HG03521 (cell line): ENCODE results near the gene TMEM218.
A peak's percentile ranks its signal among the peaks of the same experiment; 100 is the strongest.

Experiments used
- ATAC-seq: cut with Tn5 transposase; IDR thresholded peaks from one replicate; pipeline ENCODE4 v1.9.1; 2021; ENCODE audit warnings: mild to moderate bottlenecking, moderate library complexity; ENCODE audit not compliant: unreplicated experiment

Gene TMEM218

DNA sequence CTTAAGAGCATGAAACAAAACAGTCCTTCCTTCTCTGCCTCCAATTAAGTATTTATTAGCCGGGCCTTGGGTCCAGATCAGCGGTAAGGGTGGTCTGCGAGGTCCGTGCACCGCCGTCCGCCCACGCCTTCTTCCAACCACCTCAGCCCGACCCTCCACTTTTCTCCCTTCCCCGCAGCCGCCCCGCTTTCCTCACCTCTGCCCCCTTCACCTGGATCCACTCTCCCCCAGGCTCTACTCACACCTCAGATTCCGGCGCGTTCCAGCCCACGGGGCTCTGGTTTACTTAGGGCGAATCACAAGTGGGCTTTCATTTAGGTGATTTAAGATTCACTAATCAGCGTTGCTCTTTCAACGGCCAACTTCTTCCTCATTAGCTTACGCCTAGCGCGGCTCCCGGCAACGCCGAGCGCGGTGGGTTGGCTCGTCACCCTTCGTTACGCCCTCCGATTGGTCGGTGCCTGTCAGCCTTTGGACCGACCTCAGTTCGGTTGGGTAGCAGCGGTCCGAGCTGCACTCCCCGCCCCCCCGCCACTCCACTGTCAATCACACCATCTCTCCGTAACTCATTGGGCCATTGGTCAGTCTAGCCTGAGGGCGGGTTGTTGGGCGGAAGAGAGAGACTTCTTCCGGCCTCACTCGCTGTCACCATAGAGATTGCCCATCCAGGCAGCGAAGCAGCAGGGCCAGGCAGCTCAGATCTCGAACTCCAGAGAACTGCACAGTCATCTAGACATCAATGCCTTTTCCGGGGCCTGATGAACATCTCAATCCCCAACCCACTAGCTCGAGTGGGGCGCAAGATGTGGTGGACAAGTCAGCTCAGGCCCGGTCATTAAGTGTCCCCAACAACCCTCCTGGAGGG, at the start of gene TMEM218:
TSS of gene TMEM218 (minus strand) at position 284 of the 865 bp plus-strand sequence. CDS start 9,385 bp downstream, outside the sequence.
- peak; percentile 97 for ATAC-seq

- no peak for ATAC-seq
Measured at GRCh38 chr11:125157953-125158680, 46.7 kb upstream of the TMEM218 start.

DNA sequence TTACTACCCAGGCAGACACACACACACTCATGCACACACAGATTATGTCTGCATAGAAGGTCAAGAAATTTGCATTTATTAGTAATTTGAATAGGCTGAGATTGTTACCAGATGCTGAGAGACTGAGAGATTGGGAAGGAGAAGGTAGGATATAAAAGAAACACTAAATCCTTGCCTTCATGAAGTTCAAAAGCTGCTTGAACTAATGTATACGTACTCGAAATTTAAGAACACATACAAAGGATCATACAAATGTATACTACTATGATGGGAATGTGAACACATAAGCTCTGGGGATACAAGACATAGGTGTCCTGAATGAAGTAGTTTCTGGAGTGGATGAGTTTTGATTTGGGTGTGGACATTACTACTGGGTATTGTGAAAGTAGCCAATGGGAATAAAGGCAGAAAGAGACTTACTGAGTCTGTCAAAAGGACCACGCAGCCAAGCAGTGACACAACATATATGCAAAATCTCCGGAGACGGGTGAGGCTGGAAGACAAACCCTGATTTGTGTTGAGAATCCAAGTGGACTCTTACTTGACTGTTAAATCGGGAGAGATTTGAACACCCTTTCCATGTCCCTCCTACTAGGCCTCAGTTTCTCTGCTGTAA, 45.8 kb upstream of the TMEM218 start:
- no peak for ATAC-seq

DNA sequence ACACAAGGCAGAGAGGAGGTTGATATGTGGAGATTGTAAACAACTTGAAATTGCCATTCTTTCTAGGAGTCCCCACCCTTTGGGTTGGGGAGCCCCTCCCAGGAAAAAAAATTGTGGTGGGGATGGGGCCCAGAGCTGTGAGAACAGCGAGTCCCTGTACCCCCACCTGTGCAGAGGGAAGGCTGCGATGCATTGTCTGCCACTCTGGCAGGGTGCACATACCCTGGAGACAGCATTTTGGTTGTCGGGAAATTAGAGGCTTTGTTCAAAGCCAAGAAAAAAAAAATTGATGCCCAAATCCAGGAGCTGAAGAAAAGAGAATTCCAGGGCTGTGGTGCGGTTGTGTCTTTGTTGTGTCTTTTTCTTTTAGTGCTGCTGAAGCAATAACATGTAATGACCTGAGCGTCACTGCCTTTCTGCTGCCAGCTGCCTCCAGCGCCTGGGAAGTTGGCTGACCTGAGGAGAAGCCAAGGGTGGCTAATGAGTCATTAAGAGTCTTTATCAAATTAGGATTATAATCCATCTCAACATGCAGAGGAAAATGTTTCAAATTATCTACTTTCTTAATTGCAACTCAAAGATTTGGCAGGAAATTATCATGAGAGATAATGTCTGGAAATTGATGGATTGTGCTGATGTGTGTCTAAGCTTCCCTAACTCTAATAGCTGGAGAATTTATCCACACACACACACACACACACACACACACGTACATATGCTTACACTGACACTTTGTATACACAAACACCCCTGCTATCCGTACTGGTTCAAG, 45.1 kb upstream of the TMEM218 start:
- no peak for ATAC-seq

DNA sequence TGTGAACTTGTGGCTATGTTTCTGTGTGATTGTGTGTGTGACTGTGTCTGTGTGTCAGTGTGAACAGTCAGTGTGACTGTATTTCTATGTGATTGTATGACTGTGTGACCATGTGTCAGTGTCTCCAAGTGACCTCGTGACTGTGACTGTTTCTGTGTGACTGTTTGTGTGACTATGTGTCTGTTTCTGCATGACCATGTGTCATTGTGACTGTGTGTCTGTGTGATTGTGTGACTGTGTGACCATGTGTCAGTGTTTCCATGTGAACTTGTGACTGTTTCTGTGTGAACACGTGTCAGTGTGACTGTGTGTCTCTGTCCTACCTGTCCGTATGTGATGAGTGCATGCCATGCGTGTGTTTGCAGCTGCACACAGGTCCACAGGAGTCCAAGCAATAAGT, 44.3 kb upstream of the TMEM218 start:
- ATAC-seq: no peak

DNA sequence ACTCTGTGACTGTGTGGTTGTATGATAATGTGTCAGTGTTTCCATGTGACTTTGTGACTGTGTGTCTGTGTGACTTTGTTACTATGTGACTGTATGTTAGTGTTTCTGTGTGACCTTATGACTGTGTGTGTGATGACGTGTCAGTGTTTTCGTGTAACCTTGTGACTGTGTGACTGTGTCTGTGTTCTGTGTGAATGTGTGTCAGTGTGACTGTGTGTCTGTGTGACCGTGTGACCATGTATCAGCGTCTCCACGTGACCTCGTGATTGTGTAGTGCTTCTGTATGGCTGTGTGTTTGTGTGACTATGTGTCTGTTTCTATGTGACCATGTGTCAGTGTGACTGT, 43.6 kb upstream of the TMEM218 start:
- no peak for ATAC-seq

GRCh38 chr11:125154378-125155099, 43.1 kb upstream of the TMEM218 start:
- no peak for ATAC-seq

DNA sequence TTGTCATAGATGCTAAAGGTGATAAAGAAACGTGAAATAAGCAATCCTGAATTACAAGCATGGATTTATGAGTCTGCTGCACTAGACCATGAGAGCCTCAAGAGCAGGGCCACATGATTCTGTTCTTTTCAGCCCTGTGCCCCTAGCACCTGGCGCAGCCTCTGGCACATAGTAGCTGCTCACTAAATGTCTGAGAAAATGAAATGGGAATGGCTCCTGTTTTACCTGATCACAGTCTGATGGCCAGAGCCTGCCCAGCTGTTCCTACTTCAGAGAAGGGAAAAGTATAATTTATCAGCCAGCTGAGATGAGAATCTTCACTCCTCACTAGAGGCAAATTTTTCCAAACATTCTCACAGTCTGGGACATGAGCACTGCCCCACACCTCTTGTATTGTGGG, 42.4 kb upstream of the TMEM218 start:
- ATAC-seq: no peak

- ATAC-seq: no peak
Measured at GRCh38 chr11:125148743-125149142, 37.3 kb upstream of the TMEM218 start.

- no peak for ATAC-seq
Measured at GRCh38 chr11:125148011-125148410, 36.6 kb upstream of the TMEM218 start.

DNA sequence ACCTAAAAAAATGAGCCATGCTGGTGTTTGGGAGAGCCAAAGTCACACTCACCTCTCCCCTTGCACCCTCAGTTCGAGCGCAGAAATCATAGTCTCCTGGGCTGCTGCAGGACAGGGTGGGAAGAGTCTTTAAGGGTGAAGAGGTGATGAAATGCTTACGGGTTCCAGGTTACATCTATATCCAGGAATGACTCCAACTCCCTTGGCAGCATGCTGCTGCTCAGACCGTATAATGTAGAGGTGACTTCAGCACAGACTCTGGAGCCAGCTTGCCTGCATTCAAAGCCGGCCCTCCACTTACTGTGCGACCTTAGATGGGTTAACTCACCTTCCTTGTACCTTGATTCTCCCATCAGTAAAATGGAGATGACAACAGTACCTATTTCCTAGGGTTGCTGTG, 35.9 kb upstream of the TMEM218 start:
- ATAC-seq: no peak

- ATAC-seq: no peak
Measured at GRCh38 chr11:125146232-125146631, 34.8 kb upstream of the TMEM218 start.

- ATAC-seq: peak; percentile 78
Measured at GRCh38 chr11:125141686-125142535, 30.5 kb upstream of the TMEM218 start.

- ATAC-seq: no peak
Measured at GRCh38 chr11:125141178-125141577, 29.8 kb upstream of the TMEM218 start.

GRCh38 chr11:125140233-125140632, 28.8 kb upstream of the TMEM218 start:
- ATAC-seq: no peak

DNA sequence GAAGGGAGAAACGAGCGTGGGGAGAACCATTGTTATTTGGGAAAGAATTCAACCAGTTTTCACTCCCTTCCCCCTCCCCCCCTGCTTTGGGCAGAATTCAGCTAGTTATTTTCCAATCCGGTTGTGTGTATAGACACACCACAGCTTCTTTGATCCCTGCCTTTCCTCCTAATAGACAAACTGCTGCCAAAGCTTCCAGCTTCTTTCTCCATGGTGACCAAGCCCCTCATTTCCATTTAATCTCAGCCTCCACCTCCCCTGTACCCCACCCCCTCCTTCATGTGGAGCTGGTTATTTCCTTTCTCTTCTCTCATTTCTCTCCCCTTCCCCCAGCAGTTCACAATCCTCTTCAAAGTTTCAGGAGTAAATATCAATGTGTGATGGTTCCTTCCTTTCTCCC, 28.4 kb upstream of the TMEM218 start:
- ATAC-seq: no peak

DNA sequence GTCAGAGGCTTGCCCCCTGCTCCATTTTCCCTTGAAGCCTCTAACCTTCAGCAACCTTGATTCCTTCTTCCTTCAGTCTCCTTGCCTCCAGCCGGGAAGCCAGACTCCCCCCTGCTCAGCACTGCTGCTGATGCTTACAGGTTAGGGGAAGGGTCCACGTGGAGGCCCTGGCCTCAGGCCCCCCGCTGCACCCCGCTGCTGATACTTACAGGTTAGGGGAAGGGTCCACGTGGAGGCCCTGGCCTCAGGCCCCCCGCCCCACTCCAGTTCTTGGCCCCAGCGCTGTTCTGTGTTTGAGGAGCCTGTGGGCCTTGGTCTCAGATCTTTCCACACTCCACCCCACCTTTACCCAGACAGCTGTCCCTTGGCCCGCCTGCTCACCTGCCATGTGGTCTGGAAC, 27.5 kb upstream of the TMEM218 start:
- ATAC-seq: no peak

GRCh38 chr11:125136001-125136400, 24.6 kb upstream of the TMEM218 start:
- no peak for ATAC-seq

GRCh38 chr11:125132596-125132995, 21.2 kb upstream of the TMEM218 start:
- no peak for ATAC-seq
